Epithelial cell of proximal tubule (primary cell): ENCODE results near the gene STAB2. TPM values are rescaled to one million over a fixed set of nuclear protein-coding genes. Genes with fewer than 3 reads are reported as not detected.

Experiments used
- DNase-seq: peaks from one replicate; pipeline ENCODE4 v3.0.0-alpha.2; 2011; ENCODE audit warnings: low read depth
- H3K4me3 ChIP-seq: 2 replicates; pipeline ENCODE4 v1.5.1; 2011; ENCODE audit warnings: low read depth, mild to moderate bottlenecking, low read length
- total RNA-seq: library from RNA; depleted of rRNA; stranded (reverse); fragments of >200 nt; gene quantifications from 2 replicates; pipeline ENCODE4 v1.2.3, GENCODE V29; 2015
- TF ChIP-seq, protein P1 (sequence below): conservative IDR thresholded peaks from 2 replicates; pipeline ENCODE4 v1.5.1; 2012; ENCODE audit warnings: low read depth, mild to moderate bottlenecking, low read length

Gene STAB2
- total RNA-seq, 1 donor from 2014 or later = not detected

GRCh38 chr12:103780992-103781391 lies 193.9 kb downstream of the STAB2 start:
- TF ChIP-seq, protein P1, sequence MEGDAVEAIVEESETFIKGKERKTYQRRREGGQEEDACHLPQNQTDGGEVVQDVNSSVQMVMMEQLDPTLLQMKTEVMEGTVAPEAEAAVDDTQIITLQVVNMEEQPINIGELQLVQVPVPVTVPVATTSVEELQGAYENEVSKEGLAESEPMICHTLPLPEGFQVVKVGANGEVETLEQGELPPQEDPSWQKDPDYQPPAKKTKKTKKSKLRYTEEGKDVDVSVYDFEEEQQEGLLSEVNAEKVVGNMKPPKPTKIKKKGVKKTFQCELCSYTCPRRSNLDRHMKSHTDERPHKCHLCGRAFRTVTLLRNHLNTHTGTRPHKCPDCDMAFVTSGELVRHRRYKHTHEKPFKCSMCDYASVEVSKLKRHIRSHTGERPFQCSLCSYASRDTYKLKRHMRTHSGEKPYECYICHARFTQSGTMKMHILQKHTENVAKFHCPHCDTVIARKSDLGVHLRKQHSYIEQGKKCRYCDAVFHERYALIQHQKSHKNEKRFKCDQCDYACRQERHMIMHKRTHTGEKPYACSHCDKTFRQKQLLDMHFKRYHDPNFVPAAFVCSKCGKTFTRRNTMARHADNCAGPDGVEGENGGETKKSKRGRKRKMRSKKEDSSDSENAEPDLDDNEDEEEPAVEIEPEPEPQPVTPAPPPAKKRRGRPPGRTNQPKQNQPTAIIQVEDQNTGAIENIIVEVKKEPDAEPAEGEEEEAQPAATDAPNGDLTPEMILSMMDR = no peak
- no peak for DNase-seq
- no peak overlapping the region for H3K4me3 ChIP-seq

DNA sequence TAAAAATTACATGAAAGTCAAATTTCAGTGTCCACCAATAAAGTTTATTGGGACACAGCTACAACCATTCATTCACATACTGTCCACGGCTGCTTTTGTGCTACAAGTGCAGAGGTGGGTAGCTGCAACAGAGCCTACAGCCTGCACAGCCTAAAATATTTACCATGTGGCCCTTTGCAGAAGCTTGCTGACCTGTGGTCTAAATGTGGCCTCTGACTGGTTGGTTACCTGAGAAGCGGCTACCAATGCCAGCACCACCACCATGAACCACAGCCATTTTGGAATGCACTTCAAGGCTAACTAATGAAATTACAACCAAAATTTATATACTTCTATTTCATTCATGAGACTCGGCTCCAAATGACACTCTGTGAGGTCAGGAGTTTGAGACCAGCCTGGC lies 195.3 kb downstream of the STAB2 start:
- TF ChIP-seq, protein P1 = no peak
- no peak overlapping the region for H3K4me3 ChIP-seq
- no peak for DNase-seq

- TF ChIP-seq, protein P1 = peak; percentile 41
- H3K4me3 ChIP-seq = no peak overlapping the region
- no peak for DNase-seq
These were observed 196.9 kb downstream of the STAB2 start for GRCh38 chr12:103783744-103784664.

- no peak overlapping the region for H3K4me3 ChIP-seq
- TF ChIP-seq, protein P1 = no peak
- peak; percentile 86 for DNase-seq
These were observed 198.4 kb downstream of the STAB2 start for GRCh38 chr12:103785243-103786031.

- DNase-seq = no peak
These were observed 199.1 kb downstream of the STAB2 start for GRCh38 chr12:103786201-103786600.

GRCh38 chr12:103791350-103791920 lies 204.4 kb downstream of the STAB2 start:
- DNase-seq = no peak
- no peak overlapping the region for H3K4me3 ChIP-seq
- TF ChIP-seq, protein P1 = no peak

More at GRCh38 chr12:103786201-103786600, 199.1 kb downstream of the STAB2 start:
- H3K4me3 ChIP-seq = no peak overlapping the region
- TF ChIP-seq, protein P1 = no peak
